Ramos (cell line): ENCODE data around the gene AQR.
"Not testable (repeated sequence)": the region's sequence is repeated elsewhere in the genome, so short reads cannot be mapped to it uniquely, and the experiment has no call there.

Source experiments
- in situ Hi-C: fragments of 300-500 bp; cut with MboI; formaldehyde crosslinking; loops from one replicate; pipeline ENCODE4 v1.14.3; 2022; ENCODE audit warnings: low sequenced_read_pairs; ENCODE audit not compliant: unreplicated experiment

Gene AQR

DNA sequence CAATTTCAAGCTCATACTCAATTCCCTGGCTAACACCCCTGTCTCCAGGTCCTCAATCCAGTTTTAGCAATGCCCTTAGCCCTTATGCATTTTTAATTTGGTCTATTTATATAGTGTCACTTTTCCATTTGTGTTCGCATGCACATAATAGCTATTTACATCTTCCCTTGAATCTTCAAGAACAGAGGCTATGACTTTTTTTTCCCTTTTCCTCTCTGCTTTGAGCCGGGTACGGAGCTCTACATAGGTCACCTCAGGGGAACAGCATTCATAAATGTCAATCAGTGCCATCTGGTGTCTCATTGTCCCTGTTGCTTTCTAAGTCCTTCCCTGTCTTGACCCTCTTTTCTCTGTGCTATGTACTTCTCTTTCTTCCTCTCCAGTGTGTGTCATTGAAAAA is 147.7 kb downstream of the AQR start:
- in situ Hi-C loops = no loop called here

- in situ Hi-C loops = no loop called here
Measured at GRCh38 chr15:34820110-34820509, 149.4 kb downstream of the AQR start.

DNA sequence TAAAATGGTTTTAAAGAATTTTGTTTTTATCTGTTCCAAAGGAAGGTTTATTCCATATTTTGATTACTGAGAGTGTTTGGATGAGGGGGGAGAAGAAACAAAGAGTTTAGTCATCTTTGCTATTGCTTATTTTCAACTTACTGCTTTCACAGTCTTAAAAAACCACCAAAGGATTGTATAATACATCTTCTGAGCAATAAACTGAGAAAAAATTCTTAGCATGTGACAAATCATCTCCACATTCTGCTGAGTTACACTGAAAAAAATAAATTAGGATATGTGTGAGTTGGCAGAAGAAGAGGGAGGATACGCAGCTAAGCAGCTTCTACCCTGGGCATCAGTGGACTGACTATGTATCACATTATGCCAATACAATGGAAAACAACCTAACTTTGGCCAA is 151.0 kb downstream of the AQR start:
- in situ Hi-C loops = no loop called here

- in situ Hi-C loops = no loop called here
Measured at GRCh38 chr15:34815836-34816235, 153.7 kb downstream of the AQR start.

DNA sequence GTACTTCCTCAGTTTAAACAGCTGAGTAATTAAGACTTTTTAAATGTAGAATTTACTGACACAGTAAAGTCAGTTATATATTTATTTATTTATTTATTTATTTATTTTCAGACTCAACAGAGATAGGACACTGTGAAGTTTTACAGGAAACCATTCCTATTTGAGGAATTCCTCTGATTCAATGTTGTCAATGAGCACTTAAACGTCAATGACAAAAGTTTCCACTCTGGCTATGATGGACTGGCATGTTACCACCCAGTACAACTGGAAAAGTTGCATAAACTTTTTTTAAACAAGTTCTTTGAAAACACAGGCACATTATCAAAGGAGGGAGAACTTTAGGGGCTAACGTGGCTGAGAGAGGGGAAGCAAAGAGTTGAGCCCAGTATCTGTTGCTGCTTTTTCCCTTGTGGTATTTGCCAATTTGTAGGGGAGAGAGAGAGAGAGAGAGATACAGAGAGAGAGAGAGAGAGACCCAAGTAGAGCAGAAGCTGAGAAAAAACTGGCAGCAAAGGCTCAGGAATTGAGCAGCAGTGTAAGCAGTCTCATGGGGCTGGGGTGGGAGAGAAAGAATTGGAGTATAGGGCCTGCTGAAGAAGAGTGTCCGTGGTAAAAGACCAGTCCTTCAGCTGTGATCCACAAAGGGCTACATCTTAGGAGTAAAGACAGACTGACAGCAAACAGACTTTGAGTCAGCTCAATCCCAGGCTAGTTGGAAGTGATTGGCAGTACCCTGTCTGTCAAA is 155.9 kb downstream of the AQR start:
- in situ Hi-C loops = no loop called here

DNA sequence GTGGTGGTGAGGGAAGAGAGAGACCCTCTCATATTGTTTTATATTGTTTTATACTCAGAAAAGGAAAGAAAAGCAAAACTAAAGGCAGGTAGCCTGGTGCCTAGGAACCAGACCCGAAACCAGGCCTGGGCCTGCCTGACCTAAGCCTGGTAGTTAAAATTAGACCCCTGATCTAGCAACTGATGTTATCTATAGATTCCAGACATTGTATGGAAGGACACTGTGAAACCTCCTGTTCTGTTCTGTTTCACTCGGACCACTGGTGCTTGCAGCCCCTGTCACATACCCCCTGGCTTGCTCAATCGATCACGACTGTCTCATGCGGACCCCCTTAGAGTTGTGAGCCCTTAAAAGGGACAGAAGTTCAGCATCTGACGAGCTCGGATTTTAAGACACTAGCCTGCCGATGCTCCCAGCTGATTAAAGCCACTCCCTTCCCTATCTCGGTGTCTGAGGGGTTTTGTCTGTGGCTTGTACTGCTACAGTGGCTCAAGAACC is 156.6 kb downstream of the AQR start:
- in situ Hi-C loops = not testable (repeated sequence)

DNA sequence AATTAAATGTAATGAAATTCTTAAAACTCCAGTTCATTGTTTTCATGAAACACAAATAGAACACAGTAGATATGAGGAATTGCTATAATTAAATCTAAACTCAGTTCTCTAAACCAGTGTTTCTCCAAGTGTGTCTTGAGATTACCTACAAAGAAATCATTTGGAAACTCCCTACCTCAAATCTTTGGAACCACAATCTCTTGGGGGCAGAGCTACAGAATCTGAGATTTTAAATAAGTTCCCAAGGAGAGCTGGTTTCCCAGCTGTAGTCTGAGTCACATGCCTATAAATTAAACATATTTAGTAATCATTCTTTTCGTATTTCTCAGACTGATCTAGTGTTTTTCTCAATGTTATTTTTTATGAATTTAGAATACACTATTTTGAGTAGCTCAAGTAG is 157.2 kb downstream of the AQR start:
- in situ Hi-C loops = no loop called here

GRCh38 chr15:34810443-34811129 is 159.0 kb downstream of the AQR start:
- in situ Hi-C loops = no loop called here

GRCh38 chr15:34809186-34809585 is 160.4 kb downstream of the AQR start:
- in situ Hi-C loops = no loop called here

- in situ Hi-C loops = no loop called here
Measured at GRCh38 chr15:34808016-34808415, 161.5 kb downstream of the AQR start.

DNA sequence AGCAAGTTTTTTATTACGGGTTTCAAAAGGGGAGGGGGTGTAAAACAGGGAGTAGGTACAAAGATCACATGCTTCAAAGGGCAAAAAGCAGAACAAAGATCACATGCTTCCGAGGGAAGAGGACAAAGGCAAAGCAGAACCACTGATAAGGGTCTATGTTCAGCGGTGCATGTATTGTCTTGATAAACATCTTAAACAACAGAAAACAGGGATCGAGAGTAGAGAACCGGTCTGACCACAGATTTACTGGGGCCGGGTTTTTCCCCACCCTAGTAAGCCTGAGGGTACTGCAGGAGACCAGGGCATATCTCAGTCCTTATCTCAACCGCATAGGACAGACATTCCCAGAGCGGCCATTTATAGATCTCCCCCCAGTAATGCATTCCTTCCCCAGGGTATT is 162.3 kb downstream of the AQR start:
- in situ Hi-C loops = not testable (repeated sequence)

- in situ Hi-C loops = no loop called here
Measured at GRCh38 chr15:34804776-34805175, 164.8 kb downstream of the AQR start.

- in situ Hi-C loops = no loop called here
Measured at GRCh38 chr15:34804113-34804512, 165.4 kb downstream of the AQR start.

DNA sequence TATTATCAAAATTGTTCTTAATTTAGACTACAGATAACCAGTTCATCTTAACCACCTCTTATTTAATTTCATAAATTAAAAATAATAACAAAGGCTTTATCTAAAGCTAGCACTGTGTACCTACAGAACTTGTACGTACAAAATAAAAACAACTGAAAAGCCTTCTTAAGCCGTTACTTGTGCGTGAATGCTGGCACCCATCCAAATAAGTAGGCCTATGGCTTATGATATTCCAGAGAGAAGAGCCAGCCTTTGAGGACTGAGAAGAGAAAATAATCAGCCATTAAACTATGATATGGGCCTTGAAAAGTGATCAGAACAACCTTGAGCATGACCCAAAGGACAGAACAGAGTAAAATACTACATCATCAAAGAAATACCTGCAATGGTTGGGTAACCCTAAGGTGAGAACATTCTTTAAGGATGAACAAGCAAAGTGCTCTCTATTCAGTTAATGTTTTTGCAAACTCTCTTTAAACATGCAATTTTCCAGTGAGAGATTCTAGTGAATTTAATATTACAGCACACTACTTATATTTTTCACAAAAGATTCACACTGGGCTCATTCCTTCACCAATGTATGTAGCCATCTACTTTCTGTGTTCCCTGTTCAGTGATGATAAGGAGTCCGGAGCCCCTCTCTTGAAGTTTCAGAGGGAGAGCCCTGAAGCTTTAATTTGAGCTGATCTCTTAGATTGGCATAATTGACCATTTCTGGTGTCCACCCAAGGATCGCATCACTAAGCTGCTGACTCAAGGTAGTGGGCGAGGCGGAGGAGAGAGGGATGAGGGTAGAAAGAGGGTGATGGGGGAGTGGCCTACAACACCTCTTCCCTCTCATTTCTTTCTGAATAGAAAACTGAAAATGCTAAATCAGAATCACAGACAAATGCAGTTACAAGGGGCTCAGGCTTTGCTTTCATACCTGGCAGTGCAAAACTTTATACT is 166.5 kb downstream of the AQR start:
- in situ Hi-C loops = no loop called here

- in situ Hi-C loops = no loop called here
Measured at GRCh38 chr15:34802371-34802770, 167.2 kb downstream of the AQR start.
